SK-N-SH (cell line): ENCODE measurements around the gene CEP112. TPM values are rescaled to one million over a fixed set of nuclear protein-coding genes. Genes with fewer than 3 reads are reported as not detected.

Source experiments
- CTCF ChIA-PET: fragments of 300-600, 350-600 bp; formaldehyde crosslinking; extraction: SDS; loops from one replicate; lab custom pipeline; 2021; lab: Yijun Ruan, JAX
- POLR2A ChIA-PET: fragments of 350-600 bp; sonication (Branson Sonifier 250); formaldehyde crosslinking; extraction: SDS; loops from one replicate; lab custom pipeline; 2020; ENCODE audit warnings: antibody characterized with exemption, inconsistent platforms; lab: Yijun Ruan, JAX
- DNase-seq: peaks from one replicate; pipeline ENCODE4 v3.0.0; 2012
- H2AFZ ChIP-seq: fragments of 200-600 bp; sonication (generic); 2 replicates; pipeline ENCODE4 v1.8.1; 2016; ENCODE audit warnings: antibody characterized with exemption, mild to moderate bottlenecking, low read depth
- H3F3A ChIP-seq: fragments of 200-600 bp; sonication (generic); replicated peaks from 2 replicates; pipeline ENCODE3; 2016; ENCODE audit warnings: antibody characterized with exemption, mild to moderate bottlenecking; ENCODE audit not compliant: insufficient read depth
- H3K27ac ChIP-seq, 2 experiments: fragments of 200-500 bp in 1 of 2; fragments of 200-600 bp in 1 of 2; sonication (Bioruptor generic) in 1 of 2; sonication (generic), shearing (Covaris generic) in 1 of 2; 2 replicates each; pipeline versions ENCODE4 v1.5.1 to v1.6.1; 2014 to 2016; ENCODE audit warnings: low read depth in 2 of 2, inconsistent platforms in 1 of 2, low read length in 1 of 2, mild to moderate bottlenecking in 1 of 2, mixed read lengths in 1 of 2
- H3K27me3 ChIP-seq: fragments of 200-600 bp; sonication (generic), shearing (Covaris generic); 2 replicates; pipeline ENCODE4 v1.6.1; 2016; ENCODE audit warnings: mixed run types; ENCODE audit not compliant: insufficient read depth
- H3K36me3 ChIP-seq, 2 experiments: fragments of 200-500 bp in 1 of 2; fragments of 200-600 bp in 1 of 2; sonication (Bioruptor generic) in 1 of 2; sonication (generic) in 1 of 2; replicated peaks in 1 of 2; 2 replicates each; pipeline versions ENCODE3 to v1.5.1; 2014 to 2016; ENCODE audit warnings: low read length in 1 of 2, mild to moderate bottlenecking in 1 of 2; ENCODE audit not compliant: insufficient read depth in 2 of 2, control insufficient read depth in 1 of 2
- H3K4me1 ChIP-seq, 2 experiments: fragments of 200-500 bp in 1 of 2; fragments of 200-600 bp in 1 of 2; sonication (Bioruptor generic) in 1 of 2; sonication (generic), shearing (Covaris generic) in 1 of 2; 2 replicates each; pipeline versions ENCODE4 v1.5.1 to v1.6.1; 2014 to 2016; ENCODE audit warnings: low read depth in 1 of 2, low read length in 1 of 2, mixed run types in 1 of 2; ENCODE audit not compliant: insufficient read depth in 2 of 2, control insufficient read depth in 1 of 2
- H3K4me2 ChIP-seq: fragments of 200-600 bp; sonication (generic), shearing (Covaris generic); 2 replicates; pipeline ENCODE4 v1.6.1; 2017; ENCODE audit warnings: mixed run types
- H3K4me3 ChIP-seq, 2 experiments: fragments of 200-500 bp in 1 of 2; fragments of 200-600 bp in 1 of 2; sonication (Bioruptor generic) in 1 of 2; sonication (generic), shearing (Covaris generic) in 1 of 2; 2 replicates each; pipeline versions ENCODE4 v1.5.1 to v1.8.1; 2014 to 2016; ENCODE audit warnings: low read depth in 2 of 2, inconsistent platforms in 1 of 2, low read length in 1 of 2, mild to moderate bottlenecking in 1 of 2, mixed read lengths in 1 of 2, moderate library complexity in 1 of 2
- H3K79me2 ChIP-seq: fragments of 200-600 bp; sonication (generic); 2 replicates; pipeline ENCODE4 v1.8.1; 2017; ENCODE audit warnings: mild to moderate bottlenecking; ENCODE audit not compliant: insufficient read depth
- H3K9ac ChIP-seq: fragments of 200-600 bp; sonication (generic); 2 replicates; pipeline ENCODE4 v1.6.1; 2017; ENCODE audit warnings: mixed run types
- H3K9me2 ChIP-seq: fragments of 200-600 bp; sonication (generic); 2 replicates; pipeline ENCODE4 v1.6.1; 2017; ENCODE audit warnings: mixed run types
- H3K9me3 ChIP-seq: fragments of 200-600 bp; sonication (generic); 2 replicates; pipeline ENCODE4 v1.6.1; 2017; ENCODE audit warnings: mixed run types, mild to moderate bottlenecking, moderate library complexity
- H4K20me1 ChIP-seq: fragments of 200-600 bp; sonication (generic); 2 replicates; pipeline ENCODE4 v1.6.1; 2017; ENCODE audit warnings: mild to moderate bottlenecking, mixed run types; ENCODE audit not compliant: insufficient read depth
- CHD2 ChIP-seq: fragments of 150-350 bp; IDR thresholded peaks from 2 replicates; pipeline ENCODE4 v1.6.1; 2018; ENCODE audit warnings: low read length; ENCODE audit not compliant: partially characterized antibody
- EP300 ChIP-seq, 2 experiments: IDR thresholded peaks; 2 replicates each; pipeline versions ENCODE4 v1.4.0 to v1.6.1; 2012; ENCODE audit warnings: borderline replicate concordance in 1 of 2, low read depth in 1 of 2, low read length in 1 of 2
- EZH2phosphoT487 ChIP-seq: fragments of 200-600 bp; sonication (generic); IDR thresholded peaks from 2 replicates; pipeline ENCODE4 v1.6.1; 2017; ENCODE audit warnings: low read depth, mixed run types, mild to moderate bottlenecking, antibody characterized with exemption, moderate library complexity, borderline replicate concordance
- IRF3 ChIP-seq: fragments of 150-350 bp; IDR thresholded peaks from 2 replicates; pipeline ENCODE4 v1.6.1; 2016; ENCODE audit warnings: mild to moderate bottlenecking, low read depth, low read length
- NFIC ChIP-seq: IDR thresholded peaks from 2 replicates; pipeline ENCODE4 v1.4.0; 2012; ENCODE audit warnings: borderline replicate concordance
- NRF1 ChIP-seq: IDR thresholded peaks from 2 replicates; pipeline ENCODE4 v1.6.1; 2012; ENCODE audit warnings: low read depth, mild to moderate bottlenecking, low read length
- RCOR1 ChIP-seq: fragments of 150-350 bp; IDR thresholded peaks from 2 replicates; pipeline ENCODE4 v1.6.1; 2017; ENCODE audit warnings: antibody characterized with exemption, low read length
- ZBTB33 ChIP-seq: IDR thresholded peaks from 2 replicates; pipeline ENCODE4 v1.4.0; 2012; ENCODE audit warnings: low read depth, borderline replicate concordance
- WGBS: methylation state at CpG from one replicate; pipeline ENCODE4 v1.1.6; 2017; ENCODE audit warnings: low lambda C conversion rate; 5-methylcytosine and 5-hydroxymethylcytosine counted together
- polyA plus RNA-seq, 3 experiments: library from polyadenylated mRNA; depleted of rRNA; stranded (reverse); fragments of >200 nt; gene quantifications; 2 replicates each; pipeline ENCODE4 v1.2.3, GENCODE V29; 2012
- TF ChIP-seq, protein P1 (sequence below): fragments of 200-600 bp; sonication (generic); IDR thresholded peaks from 2 replicates; pipeline ENCODE4 v1.6.1; 2017; ENCODE audit warnings: antibody characterized with exemption, mild to moderate bottlenecking, moderate library complexity

Gene CEP112
- polyA plus RNA-seq, 1 of the 3 experiments (the other 2 are of a cell fraction) = 7.9 TPM

DNA sequence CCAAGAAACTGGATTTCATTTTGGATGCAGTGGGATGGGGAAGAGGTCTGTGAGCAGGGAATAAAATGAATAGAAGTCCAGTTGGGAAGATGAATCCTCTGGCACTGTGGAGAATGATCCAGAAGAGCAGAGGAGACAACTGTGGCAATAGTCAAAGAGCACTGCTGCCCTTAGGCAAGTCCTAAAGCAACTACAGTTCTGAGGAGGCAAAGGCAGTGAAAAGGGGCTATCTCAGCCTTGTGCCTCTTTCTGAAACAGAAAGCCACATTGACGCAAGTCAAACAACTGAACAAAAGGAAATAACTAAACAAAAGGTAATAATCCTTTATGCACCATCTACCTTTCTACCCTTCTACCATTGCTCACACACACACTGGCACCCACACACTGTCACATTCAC, 392.5 kb downstream of the CEP112 start:
- 0 out of 2 replicates have a peak, but pooled peaks cover 3% of the 10 kb centered on the region for H3K9me2 ChIP-seq
- 96% methylated on average over 1 of the region's 1 CpG for WGBS
- no peak for TF ChIP-seq EP300 (IDR thresholded peaks at IDR 0.05; ENCODE audit: borderline replicate concordance in 1 of 2, low read depth in 1 of 2, low read length in 1 of 2)
- no peak for TF ChIP-seq EZH2phosphoT487
- TF ChIP-seq NFIC = no peak
- no peak for TF ChIP-seq CHD2
- no peak for TF ChIP-seq RCOR1
- TF ChIP-seq ZBTB33 = no peak
- TF ChIP-seq IRF3 = no peak
- no peak overlapping the region for H3K27ac ChIP-seq
- no peaks in the 10 kb centered on the region for H4K20me1 ChIP-seq
- peaks cover 2% of the 10 kb centered on the region for H3F3A ChIP-seq
- POLR2A ChIA-PET = no interaction called here
- H3K27me3 ChIP-seq = no peaks in the 10 kb centered on the region
- H2AFZ ChIP-seq = no peak overlapping the region
- no peaks in the 10 kb centered on the region for H3K4me1 ChIP-seq
- H3K36me3 ChIP-seq = peaks cover 0 to 16% of the 10 kb centered on the region in 2 experiments
- H3K9ac ChIP-seq = no peak overlapping the region
- CTCF ChIA-PET = no interaction called here
- no peak overlapping the region for H3K4me2 ChIP-seq
- no peaks in the 10 kb centered on the region for H3K79me2 ChIP-seq
- H3K9me3 ChIP-seq = peaks cover 26% of the 10 kb centered on the region
- H3K4me3 ChIP-seq = no peak overlapping the region
- no peak for DNase-seq

DNA sequence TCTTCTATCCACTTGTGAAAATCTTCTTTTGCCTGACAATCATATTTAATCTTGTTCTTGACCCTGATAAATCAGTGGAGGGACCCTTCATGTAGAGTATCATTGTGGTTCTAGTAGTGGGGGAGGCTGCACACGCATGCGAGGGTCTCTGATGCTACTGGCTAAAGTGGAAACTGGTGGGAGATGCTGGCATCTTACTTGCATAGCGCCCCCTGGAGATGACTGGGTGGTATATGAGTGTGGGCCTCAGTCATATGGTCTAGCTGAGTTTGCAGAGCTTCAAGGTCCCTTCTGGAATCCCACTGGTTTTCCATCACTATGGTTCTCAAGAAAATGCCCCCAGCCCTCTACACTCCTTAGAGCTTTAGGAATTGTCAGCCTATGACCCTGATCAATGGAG, 394.1 kb downstream of the CEP112 start:
- Histone ChIP-seq H3K9me3 (peaks cover 26% of the 10 kb centered on the region), H3K27ac (no peak overlapping the region), H3K36me3 (peaks cover 0 to 10% of the 10 kb centered on the region in 2 experiments), H3K4me1 (no peaks in the 10 kb centered on the region), H3K4me3 (no peak overlapping the region)
- CTCF ChIA-PET = interaction anchor here (0.6 to 1.9 kb wide), 5 partner anchors 8 to 565 kb away, joined by 3 to 9 read pairs (median 3); no protein-coding TSS in a partner anchor
- DNase-seq = peak; percentile 8
- WGBS = 70% methylated on average over 3 of the region's 3 CpGs
- TF ChIP-seq NRF1 = no peak
- TF ChIP-seq, protein P1, sequence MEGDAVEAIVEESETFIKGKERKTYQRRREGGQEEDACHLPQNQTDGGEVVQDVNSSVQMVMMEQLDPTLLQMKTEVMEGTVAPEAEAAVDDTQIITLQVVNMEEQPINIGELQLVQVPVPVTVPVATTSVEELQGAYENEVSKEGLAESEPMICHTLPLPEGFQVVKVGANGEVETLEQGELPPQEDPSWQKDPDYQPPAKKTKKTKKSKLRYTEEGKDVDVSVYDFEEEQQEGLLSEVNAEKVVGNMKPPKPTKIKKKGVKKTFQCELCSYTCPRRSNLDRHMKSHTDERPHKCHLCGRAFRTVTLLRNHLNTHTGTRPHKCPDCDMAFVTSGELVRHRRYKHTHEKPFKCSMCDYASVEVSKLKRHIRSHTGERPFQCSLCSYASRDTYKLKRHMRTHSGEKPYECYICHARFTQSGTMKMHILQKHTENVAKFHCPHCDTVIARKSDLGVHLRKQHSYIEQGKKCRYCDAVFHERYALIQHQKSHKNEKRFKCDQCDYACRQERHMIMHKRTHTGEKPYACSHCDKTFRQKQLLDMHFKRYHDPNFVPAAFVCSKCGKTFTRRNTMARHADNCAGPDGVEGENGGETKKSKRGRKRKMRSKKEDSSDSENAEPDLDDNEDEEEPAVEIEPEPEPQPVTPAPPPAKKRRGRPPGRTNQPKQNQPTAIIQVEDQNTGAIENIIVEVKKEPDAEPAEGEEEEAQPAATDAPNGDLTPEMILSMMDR = peak; percentile 50
- TF ChIP-seq, all 33 proteins: peak for 1
- Histone ChIP-seq H4K20me1 (no peaks in the 10 kb centered on the region), H3F3A (no peaks in the 10 kb centered on the region), H3K9ac (no peak overlapping the region), H3K79me2 (no peaks in the 10 kb centered on the region), H3K4me2 (no peak overlapping the region), H2AFZ (no peak overlapping the region), H3K9me2 (no peaks in the 10 kb centered on the region), H3K27me3 (no peaks in the 10 kb centered on the region)
- POLR2A ChIA-PET = no interaction called here
